ENCODE measurements around the gene DPEP1.
"Not testable (repeated sequence)": the region's sequence is repeated elsewhere in the genome, so short reads cannot be mapped to it uniquely, and the experiment has no call there.

The DPEP1 gene

DNA sequence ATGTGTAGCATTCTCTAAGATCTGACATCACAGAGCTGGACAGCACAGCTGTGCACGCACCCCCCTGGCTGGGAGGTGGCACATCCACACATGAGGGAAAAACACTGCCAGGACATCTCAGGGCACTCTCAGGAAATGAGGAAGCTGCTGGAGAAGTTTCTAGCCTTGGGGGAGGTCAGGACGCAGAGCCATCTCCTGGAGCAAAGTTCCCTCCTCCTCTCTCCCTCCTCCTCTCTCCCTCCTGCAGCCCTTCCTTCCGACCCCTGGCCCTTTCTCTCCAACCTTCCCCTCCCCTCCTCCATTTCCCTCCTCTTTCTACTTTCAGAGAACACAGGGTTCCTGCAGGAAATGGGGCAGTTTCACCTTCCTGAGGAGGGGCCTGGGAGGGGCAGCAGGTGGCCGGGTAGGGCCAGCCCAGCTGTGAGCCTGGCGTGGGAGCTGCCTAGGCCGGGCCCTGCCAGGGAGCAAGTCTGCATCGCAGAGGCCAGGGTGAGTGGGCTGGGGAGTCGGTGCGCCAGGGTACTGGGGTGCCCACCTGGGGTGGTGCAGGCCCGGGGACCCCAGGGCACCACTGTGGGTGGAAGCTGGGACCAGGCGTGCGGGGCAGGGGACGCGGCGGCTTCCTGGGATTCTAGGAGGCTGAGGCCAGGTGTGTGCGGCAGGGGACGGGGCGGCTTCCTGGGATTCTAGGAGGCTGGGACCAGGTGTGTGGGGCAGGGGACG, at the start of gene DPEP1:
Gene DPEP1 (plus strand): TSS at position 412 of the 723 bp plus-strand sequence. CDS start 16,769 bp downstream, outside the sequence.
- DNase-seq (ENCODE audit: low read depth): no peak

DNA sequence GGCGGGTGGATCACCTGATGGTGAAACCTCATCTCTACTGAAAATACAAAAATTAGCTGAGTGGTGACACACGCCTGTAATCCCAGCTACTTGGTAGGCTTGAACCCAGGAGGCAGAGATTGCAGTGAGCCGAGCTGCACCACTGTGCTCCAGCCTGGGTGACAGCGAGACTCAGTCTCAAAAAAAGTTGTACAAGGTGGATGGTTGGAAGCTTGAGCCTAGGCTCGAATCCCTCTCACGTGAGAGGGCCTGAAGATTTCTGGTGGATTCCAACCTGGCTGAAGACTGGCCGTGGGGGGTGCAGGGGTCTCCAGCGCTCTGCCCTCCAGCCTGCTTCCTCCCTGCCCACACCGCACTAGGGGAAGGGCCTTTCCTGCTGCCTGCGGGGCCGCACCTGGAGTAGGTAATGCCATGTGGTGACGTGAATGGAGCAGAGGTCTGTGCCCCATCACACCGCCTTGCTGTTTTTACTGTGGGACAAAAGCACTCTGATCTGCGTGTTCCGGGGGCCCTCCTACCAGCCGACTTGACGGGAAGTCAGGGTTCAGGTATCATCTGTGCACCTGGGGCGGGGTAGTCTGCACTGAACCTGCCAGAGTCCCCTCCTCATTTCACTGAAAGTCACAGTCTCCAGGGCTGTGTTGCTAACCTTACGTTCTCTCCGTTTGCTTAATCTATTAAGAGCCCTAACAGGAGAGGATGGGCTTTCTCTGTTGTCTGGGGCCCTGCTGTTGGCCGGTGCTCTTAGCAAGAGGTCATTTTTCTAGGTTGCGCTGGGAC, 48.8 kb upstream of the DPEP1 start:
- no peak for DNase-seq (ENCODE audit: low read depth)

DNA sequence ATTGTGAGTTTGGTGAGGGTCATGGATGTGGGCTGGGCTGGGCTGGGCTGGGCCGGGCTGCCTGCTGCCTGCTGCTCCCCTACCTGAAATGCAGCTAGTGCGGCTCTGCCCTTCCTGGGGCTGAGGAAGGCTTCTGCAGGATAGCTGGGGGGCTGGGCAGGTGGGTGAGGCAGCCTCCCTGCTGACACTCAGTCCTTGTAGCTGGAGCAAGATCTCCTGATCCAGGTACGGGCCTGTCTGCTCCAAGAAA, 48.3 kb upstream of the DPEP1 start:
- DNase-seq (ENCODE audit: low read depth): no peak

DNA sequence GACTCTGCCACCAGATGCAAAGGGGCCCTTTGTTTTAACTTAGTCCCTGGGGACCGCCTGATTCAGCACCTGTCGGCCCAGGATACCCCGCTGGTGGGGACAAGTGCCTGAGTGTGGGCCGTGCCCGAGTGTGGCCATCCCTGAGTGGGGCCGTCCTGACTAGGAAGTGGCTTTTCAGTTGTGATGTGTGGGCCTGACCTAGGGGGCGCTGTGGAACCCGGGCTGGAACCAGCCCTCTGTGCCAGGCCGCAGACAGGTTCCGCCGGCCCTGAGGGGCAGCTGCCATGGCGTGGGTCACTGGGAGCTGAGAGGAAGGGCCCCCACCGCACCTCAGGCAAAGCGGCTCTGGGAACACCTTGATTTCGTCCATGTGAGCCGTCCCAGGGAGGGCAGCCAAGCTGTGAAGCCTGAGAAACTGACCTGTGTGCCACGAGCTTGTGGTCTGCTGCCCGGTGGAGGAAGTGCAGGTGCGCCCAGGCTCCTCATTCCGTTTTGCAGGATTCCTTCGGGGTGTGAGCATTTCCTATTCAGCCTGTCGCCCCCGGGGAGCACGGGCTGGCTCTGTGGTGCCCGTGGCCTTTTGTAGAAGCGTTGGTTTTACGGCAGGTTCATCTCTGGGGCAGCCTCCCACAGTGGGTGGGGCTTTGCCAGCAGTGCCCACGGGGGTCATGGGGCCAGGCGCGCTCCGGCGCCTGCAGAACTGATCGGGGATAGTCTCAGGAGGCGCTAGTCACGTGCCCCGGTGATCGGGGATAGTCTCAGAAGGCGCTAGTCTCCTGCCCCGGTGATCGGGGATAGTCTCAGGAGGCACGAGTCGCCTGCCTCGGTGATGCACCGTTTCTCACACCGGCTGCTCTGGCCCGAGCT, 47.7 kb upstream of the DPEP1 start:
- no peak for DNase-seq (ENCODE audit: low read depth)

DNA sequence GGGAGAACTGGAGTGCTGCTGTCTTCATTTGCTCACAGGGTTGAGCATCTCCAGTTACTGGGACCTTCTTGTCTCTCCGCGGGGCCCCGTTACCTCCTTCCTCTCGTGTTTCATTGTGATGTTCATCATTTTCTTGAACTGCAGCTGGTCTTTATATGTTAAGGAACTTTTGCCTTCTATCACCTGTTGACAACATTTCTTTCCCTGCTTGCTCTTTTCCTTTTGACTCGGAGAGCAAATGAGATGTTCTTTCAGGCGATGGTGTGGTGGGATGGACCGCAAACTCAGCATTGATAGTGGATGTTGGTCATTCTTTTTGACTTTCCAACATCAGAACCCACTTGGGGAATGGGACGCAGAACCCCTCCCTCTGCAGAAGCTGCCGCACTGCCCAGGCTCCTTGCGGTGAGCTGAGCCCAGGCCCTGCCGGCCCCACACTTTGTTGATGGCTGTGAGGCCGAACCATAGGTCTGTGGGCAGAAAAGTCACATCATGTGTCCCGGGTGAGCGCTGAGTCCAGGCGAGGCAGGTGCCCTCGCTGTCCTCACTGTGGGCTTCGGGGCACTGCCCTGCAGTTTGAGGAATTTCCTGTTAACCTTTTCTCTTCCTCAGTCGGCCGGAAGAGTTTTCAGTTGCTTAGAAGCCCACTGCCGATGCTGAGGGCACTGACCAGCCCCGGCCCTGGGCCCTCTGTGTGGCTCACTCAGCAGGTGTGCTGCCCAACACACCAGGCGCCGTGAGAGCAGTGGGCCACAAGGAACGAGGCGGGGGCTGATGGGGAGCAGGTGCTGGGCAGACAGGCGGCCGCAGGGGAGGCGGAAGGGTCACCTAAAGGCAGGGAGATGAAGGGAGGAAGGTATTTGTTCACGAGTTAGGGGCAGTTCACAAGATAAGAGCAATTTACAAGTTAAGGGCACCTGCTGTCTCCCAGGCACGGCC, 45.5 kb upstream of the DPEP1 start:
- no peak for DNase-seq (ENCODE audit: low read depth)

DNA sequence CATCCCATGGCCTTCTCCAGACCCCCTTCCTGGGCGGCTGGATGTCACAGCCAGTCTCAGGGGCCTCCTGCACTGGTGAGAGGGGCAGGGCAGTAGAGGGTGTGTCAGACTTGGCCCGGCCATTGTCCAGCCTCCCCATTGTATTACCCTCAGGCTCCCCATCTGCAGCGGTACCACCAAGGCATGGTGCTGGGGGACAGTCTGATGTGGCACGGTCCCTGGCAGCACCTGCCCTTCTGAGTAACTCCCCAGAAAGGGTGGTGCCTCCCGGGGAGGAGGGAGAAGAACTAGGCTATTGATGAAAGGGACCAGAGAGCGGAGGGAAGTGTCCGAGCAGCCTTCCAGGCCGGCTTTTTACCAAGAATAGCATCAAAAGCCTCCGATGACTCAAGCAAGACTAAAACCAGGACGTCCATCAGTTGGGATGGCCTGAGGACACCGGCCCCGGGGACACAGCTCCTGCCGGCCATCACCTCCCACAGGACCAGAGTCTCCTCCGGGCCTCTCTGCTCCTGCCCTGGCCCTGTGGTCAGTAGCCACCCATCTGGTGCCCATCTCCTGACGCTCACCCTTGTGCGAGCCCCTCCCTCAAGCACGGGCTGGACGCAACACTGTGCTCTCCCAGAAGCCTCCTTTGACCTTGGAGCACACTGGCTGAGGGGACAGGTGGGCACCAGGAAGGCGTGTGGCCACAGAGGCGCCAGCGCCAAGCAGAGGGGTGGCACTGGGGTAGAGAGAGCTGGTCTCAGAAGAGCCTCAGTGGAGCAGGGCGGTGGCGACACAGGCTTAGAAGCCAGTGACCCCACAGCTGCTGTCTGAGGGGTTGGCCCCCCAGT, 43.7 kb upstream of the DPEP1 start:
- no peak for DNase-seq (ENCODE audit: low read depth)

DNA sequence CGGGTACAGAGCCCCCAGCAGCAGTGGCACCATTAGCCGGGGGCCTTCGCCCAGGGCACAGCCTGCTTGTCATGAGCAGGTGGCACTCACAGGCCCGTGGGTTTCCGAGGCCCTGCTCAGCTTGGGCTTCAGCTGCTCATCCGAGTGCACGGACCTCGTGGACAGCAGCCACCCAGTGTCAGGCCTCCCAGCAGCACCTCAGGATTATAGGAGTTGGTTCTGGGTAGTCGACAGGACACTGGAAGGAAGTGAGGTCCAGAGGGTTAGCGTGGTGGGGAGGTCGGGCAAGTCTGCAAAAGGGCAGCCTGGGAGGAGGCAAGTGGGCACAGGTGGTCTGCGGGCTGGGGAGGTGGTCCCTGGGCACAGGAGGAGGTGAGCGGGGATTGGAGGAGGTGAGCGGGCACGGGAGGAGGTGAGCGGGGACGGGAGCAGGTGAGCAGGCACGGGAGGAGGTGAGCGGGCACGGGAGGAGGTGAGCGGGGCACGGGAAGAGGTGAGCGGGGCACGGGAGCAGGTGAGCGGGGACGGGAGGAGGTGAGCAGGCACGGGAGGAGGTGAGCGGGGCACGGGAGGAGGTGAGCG, 43.0 kb upstream of the DPEP1 start:
- no peak for DNase-seq (ENCODE audit: low read depth)

DNA sequence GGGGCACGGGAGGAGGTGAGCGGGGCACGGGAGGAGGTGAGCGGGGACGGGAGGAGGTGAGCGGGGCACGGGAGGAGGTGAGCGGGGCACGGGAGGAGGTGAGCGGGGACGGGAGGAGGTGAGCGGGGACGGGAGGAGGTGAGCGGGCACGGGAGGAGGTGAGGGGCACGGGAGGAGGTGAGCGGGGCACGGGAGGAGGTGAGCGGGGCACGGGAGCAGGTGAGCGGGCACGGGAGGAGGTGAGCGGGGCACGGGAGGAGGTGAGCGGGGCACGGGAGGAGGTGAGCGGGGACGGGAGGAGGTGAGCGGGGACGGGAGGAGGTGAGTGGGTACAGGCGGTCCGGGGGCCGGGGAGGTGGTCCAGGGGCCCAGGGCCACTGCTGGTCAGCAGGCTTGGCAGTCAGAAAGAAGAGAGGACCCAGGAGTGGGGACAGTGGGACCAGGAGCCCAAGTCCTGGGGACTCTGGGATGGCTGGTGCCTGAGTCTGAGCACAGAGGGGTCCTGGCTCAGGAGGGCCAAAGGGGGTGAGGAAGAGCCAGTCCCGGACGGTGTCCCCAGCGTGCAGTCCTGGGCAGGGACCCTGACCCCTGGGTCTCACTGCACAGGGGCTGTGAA, 42.4 kb upstream of the DPEP1 start:
- not testable (repeated sequence) for DNase-seq (ENCODE audit: low read depth)

DNA sequence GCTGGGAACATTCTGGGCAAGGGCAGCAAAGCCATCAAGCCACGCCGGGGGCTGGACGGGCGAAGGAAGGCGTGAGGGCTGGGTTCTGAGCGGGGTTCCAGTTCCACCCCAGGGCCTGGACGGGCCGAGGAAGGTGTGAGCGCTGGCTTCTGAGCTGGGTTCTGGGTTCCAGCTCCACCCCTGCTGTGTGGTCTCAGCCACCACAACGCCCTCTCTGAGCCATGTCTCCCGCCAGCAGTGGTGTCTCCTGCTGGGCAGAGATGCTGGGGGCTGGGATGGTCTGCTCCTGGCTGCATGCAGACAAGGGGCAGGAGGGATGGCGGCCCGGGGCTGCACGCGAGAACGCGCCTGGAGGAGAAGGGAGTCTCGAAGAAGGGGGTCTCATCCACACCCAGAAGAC, 41.8 kb upstream of the DPEP1 start:
- DNase-seq (ENCODE audit: low read depth): no peak

DNA sequence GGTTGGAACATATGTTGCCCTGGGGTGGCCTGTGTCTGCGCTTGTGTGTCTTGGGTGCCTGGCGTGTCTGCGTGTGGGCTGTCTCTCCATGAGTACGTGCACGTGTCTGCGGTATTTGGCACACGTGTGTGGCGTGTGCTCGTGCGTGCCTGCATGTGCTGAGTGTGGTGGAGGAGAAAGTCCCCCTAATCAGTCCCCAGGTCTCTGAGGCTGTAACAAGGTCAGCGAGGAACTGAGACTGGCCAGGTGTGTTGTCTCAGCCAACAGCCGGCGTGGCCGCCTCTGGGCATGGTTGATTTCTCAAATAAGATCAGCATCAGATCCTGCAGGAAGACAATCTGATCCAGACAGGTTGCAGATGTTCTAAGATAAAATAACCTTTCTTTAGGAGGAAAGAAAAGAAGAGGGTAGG, 41.4 kb upstream of the DPEP1 start:
- DNase-seq (ENCODE audit: low read depth): no peak

DNA sequence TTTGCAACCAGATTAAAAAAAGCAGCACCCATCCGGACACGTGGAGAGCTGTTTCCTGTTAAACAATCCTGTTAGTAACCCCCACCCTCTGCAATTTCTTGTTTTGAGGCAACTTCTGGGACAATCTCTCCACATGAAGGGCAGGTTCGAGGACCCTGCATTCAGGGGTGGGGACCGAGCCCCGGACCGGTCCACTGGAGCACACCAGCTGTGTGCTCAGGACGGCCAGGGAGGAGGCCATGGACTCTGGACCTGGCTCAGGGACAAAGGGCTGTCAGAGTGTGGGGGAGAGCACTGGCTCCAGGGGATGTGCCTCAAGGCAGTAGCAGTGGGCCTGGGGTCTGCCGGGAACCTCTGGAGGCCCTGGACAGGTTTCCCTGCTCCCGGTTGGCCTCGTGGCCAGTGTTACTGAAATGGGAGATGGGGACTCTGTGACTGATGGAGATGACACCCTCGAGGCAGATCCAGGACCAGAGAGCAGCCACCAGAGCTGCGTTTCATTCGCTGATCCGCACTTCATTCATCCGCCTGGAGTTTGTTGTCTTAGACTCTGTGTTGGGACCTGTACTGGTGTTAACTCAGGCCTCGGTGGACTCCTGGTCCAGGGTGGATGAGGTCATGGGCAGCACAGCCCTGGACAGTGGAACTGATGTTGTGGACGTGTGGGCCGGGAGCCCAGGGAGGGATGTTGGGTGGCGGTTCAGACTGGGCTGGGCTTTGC, 40.8 kb upstream of the DPEP1 start:
- no peak for DNase-seq (ENCODE audit: low read depth)

DNA sequence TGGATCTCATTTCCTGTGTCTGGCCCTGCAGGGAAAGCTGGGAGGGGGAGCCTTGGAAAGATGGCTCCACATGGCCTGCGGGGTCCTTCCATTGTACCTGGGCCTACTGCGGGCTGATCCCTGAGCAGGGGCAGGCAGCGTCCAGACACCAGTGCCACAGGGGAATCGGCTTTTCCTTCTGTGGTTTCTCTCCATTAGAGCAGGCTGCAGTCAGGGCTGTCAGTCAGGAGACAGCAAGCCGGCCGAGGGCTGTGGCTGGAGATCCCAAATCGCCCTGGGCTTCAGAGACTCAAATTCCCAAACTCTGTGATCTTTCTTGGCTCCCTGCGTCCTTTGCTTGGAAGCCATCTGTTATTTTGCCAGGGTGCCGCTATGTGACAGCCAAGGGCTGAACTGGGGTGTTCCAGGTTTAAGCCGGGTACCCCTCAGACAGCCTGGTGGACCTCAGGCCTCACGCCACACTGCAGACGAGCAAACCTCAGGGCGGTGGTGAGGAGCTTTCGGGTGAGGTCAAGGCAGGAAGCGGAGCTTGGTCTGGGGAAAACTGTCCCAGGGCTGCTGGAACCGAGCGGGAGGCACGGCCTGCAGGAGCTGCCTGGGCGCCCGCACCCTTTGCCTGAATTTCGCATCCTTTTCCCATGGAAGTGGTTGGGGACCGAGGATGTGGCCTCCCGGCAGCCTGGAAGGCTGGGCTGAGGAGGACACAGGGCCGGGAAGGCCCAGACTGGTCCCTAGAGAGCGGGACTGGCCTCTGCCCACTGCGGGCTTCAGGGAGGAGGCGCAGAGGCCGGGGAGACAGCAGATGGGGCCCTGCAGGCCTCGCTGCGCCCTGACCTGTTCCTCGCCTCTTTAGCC, 39.4 kb upstream of the DPEP1 start:
- DNase-seq (ENCODE audit: low read depth): no peak

DNA sequence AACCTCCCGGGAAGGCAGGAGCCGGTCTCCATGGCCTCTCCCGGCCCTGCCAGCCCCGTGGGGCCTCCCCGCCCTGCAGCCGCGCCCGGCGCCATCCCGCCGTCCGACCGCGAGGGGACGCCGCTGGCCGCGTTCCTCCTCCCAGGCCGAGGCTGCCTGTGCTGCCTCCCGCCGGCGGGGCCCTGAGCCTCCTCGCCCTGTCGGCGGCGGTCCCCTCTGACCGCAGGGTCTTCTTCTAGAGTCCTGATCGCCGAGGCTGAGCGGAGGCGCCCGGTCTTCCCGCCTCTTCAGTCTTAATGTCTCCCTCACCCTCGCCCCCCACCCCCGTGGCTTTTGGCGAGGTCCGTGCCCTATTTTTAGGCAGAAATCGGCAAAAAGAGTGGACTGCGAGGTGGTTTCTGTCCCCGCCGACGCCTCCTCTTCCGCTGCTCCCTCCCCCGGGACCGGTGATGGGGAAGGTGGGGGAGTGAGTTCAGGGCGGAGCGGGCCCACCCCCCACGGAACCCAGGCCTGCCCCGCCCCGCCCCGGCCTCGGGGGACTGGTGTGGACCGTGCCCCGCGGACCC, 38.7 kb upstream of the DPEP1 start:
- no peak for DNase-seq (ENCODE audit: low read depth)

DNA sequence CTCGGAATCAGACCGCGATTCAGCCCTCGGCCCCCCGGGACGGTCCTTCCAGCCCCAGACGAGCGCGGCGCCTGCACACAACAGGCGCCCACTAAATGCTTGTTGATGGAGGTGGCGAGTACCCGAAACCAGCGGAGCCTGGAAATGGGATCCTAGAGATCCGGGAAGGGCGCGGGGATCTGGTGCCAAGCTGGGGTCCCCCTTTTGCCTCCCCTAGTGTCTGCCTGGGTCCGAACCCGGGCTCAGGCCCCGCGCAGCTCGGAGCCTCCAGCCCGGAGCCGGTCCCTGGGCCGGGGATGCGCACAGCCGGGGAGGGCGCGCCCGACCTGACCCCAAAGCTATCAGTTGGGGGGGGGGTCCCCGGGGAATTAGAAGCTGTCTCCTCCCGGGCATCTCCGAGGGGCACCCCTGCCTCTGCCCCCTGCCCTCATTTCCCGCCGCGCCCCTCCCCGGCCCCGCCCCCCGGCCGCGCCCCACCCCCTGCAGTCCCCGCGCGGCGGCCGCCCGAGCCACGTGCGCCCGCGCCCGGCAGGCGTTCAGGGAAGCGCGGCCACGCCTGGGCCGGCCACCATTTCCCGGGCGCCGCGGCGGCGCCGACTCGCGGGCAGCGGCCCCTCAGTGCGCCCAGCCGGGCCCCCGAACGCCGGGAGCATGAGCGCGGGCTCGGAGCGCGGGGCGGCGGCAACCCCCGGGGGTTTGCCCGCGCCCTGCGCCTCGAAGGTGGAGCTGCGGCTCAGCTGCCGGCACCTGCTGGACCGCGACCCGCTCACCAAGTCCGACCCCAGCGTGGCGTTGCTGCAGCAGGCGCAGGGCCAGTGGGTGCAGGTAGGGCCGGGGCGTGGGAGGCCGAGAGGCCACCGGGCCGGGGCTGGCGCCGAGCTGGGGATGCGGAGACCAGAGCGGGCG, 37.9 kb upstream of the DPEP1 start, which contains the start of gene CPNE7:
Gene CPNE7 (plus strand): TSS at position 512 of the 906 bp plus-strand sequence. CDS start 140 bp downstream, at position 652.
- DNase-seq (ENCODE audit: low read depth): no peak

DNA sequence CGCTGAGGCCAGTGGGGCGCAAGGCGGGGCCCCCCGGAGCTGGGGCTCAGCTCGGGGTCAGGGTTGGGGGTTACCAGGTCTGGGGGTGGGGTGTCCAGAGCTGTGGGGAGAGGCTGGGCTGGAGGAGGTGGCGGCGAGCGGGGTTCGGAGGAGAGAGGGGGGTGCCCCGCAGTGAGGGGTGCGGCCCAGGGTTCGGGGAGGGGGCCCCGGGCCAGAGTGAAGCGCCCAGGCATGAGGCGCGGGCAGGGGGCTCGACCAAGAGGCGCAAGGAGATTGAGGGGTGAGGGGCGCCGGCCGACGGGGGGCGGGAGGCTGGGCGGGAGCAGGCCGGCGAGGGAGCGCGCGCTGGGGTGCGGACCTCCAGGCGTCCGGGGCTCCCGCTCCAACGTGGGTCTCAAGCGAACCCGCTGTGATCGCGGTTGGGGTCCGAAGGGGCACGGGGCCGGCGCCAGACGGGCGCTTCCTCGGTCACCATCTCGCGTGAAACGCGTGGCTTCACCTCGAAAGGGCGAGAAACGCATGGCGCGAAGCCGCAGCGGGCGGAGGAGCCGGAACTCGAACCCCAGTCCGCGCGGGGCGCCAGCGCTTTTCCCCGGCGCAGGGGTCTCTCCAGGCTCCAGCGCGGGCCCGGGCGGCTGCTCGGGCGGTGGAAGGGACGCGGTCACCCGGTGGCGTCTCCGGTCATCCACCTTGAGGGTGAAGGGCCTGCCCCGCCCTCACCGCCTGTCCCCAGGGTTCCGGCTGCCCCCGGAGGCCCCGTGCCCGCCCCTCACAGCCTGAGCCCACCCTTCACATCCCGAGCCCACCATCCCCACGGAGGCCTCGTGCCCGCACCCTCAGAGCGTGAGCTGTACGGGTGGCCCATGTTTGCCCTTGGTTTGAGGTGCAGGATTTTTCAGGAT, 37.0 kb upstream of the DPEP1 start:
- DNase-seq (ENCODE audit: low read depth): no peak
